ENCODE data around the gene CEACAM3. TPM values are rescaled to one million over a fixed set of nuclear protein-coding genes. Genes with fewer than 3 reads are reported as not detected.

CEACAM3 gene
- total RNA-seq, 2 donors from 2014 or later: 1.1 to 2.8 TPM

- intact Hi-C loops (cut with DNase I): no loop called here
- no peaks in the 10 kb centered on the region for H3K9me3 ChIP-seq
- H3K27ac ChIP-seq: no peak overlapping the region
- no peak for DNase-seq
- TF ChIP-seq, protein P1, sequence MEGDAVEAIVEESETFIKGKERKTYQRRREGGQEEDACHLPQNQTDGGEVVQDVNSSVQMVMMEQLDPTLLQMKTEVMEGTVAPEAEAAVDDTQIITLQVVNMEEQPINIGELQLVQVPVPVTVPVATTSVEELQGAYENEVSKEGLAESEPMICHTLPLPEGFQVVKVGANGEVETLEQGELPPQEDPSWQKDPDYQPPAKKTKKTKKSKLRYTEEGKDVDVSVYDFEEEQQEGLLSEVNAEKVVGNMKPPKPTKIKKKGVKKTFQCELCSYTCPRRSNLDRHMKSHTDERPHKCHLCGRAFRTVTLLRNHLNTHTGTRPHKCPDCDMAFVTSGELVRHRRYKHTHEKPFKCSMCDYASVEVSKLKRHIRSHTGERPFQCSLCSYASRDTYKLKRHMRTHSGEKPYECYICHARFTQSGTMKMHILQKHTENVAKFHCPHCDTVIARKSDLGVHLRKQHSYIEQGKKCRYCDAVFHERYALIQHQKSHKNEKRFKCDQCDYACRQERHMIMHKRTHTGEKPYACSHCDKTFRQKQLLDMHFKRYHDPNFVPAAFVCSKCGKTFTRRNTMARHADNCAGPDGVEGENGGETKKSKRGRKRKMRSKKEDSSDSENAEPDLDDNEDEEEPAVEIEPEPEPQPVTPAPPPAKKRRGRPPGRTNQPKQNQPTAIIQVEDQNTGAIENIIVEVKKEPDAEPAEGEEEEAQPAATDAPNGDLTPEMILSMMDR (IDR thresholded peaks at IDR 0.05): no peak
- H3K4me1 ChIP-seq: no peaks in the 10 kb centered on the region
- no peak overlapping the region for H3K9ac ChIP-seq (ENCODE audit: low read depth in 2 of 2, low read length in 2 of 2)
- H3K27me3 ChIP-seq: no peaks in the 10 kb centered on the region
- H3K4me3 ChIP-seq: no peak overlapping the region
- H3K36me3 ChIP-seq: no peaks in the 10 kb centered on the region
Measured at GRCh38 chr19:41810301-41810700, 13.9 kb downstream of the CEACAM3 start.

GRCh38 chr19:41811036-41811435 lies 14.6 kb downstream of the CEACAM3 start:
- Histone ChIP-seq H3K27ac (no peak overlapping the region), H3K4me3 (no peak overlapping the region), H3K36me3 (no peaks in the 10 kb centered on the region), H3K9ac (ENCODE audit: low read depth in 2 of 2, low read length in 2 of 2) (no peak overlapping the region), H3K9me3 (no peaks in the 10 kb centered on the region), H3K27me3 (no peaks in the 10 kb centered on the region), H3K4me1 (no peaks in the 10 kb centered on the region)
- TF ChIP-seq, protein P1 (IDR thresholded peaks at IDR 0.05): no peak
- no peak for DNase-seq
- intact Hi-C loops (cut with DNase I): no loop called here

GRCh38 chr19:41811981-41812380 lies 15.6 kb downstream of the CEACAM3 start:
- TF ChIP-seq, protein P1 (IDR thresholded peaks at IDR 0.05): no peak
- intact Hi-C loops (cut with DNase I): no loop called here
- Histone ChIP-seq H3K9me3 (no peaks in the 10 kb centered on the region), H3K4me1 (no peaks in the 10 kb centered on the region), H3K9ac (ENCODE audit: low read depth in 2 of 2, low read length in 2 of 2) (no peak overlapping the region), H3K36me3 (no peaks in the 10 kb centered on the region), H3K27me3 (no peaks in the 10 kb centered on the region), H3K27ac (no peak overlapping the region), H3K4me3 (no peak overlapping the region)
- DNase-seq: no peak

DNA sequence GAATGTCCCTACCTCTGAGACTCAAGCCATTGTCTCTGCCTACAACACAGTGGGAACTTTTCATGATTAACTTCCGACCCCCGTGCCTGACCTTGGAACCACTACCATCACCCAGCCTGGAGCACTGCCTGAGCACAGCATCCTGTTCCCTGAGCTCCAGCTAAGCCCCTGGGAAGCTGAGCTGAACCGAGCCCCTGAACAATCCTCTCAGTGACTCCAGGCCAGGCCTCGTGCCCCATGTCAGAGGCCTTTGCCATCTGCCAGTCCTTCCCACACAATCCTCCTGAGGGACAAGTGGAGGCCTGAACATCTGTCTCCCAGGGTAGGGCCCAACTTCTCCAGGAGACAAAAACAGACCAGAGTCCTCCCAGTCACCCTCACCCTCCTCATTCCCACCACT lies 17.5 kb downstream of the CEACAM3 start:
- no peak for DNase-seq
- no peak overlapping the region for H3K4me3 ChIP-seq
- intact Hi-C loops (cut with DNase I): no loop called here
- no peaks in the 10 kb centered on the region for H3K27me3 ChIP-seq
- TF ChIP-seq, protein P1 (IDR thresholded peaks at IDR 0.05): no peak
- no peaks in the 10 kb centered on the region for H3K4me1 ChIP-seq
- H3K9ac ChIP-seq (ENCODE audit: low read depth in 2 of 2, low read length in 2 of 2): no peak overlapping the region
- no peaks in the 10 kb centered on the region for H3K36me3 ChIP-seq
- no peak overlapping the region for H3K27ac ChIP-seq
- no peaks in the 10 kb centered on the region for H3K9me3 ChIP-seq

- no peak overlapping the region for H3K27ac ChIP-seq
- H3K4me3 ChIP-seq: no peak overlapping the region
- H3K9ac ChIP-seq (ENCODE audit: low read depth in 2 of 2, low read length in 2 of 2): no peak overlapping the region
- H3K36me3 ChIP-seq: no peaks in the 10 kb centered on the region
- DNase-seq: no peak
- intact Hi-C loops (cut with DNase I): no loop called here
- no peaks in the 10 kb centered on the region for H3K9me3 ChIP-seq
- H3K27me3 ChIP-seq: no peaks in the 10 kb centered on the region
- TF ChIP-seq, protein P1 (IDR thresholded peaks at IDR 0.05): no peak
- H3K4me1 ChIP-seq: no peaks in the 10 kb centered on the region
Measured at GRCh38 chr19:41815301-41815700, 18.9 kb downstream of the CEACAM3 start.

DNA sequence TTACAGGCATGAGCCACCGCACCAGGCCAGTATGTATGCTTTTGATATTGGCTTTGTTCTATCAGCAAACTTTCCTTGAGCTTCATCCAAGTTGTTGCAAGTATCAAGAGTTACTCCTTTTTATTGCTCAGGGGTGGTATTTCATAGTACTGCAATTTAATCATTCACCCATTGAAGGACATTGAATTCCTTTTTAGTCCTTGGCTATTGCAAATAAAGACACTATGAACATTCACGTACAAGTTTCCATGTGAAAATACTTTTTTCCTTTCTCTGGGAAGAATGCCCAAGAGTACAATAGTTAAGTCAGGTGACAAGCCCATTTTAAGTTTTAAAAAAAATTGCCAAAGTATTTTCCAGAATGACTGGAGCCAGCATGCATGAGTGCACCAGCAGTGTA lies 20.4 kb downstream of the CEACAM3 start:
- intact Hi-C loops (cut with DNase I): no loop called here
- Histone ChIP-seq H3K36me3 (no peaks in the 10 kb centered on the region), H3K4me1 (no peaks in the 10 kb centered on the region), H3K27me3 (no peaks in the 10 kb centered on the region), H3K9ac (ENCODE audit: low read depth in 2 of 2, low read length in 2 of 2) (no peak overlapping the region), H3K27ac (no peak overlapping the region), H3K9me3 (no peaks in the 10 kb centered on the region), H3K4me3 (no peak overlapping the region)
- DNase-seq: no peak
- TF ChIP-seq, protein P1 (IDR thresholded peaks at IDR 0.05): no peak

Data from colonic mucosa (tissue), 4 donors.